ELF-1 (cell line): ENCODE measurements around the gene SPEM1.
A peak's percentile ranks its signal among the peaks of the same experiment; 100 is the strongest.

Source experiments
- DNase-seq: peaks from one replicate; pipeline ENCODE4 v3.0.0-alpha.2; 2016; ENCODE audit warnings: low read depth, low spot score

SPEM1 gene

DNA sequence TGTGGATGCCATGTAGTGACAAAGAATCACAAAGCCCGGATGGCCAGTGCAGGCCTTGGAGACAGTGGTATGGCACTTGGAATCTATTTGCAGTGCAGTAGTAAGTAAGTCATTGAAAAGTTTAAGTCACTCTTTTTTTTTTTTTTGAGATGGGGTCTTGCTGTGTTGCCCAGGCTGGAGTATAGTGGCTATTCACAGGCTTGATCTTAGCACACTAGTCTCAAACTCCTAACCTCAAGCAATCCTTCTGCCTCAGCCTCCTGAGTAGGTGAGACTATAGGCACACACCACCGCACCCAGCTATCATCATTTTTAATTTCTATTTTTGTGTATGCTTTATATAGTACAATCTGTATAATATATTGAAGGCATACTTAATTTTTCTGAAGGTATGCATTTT lies 21.5 kb upstream of the SPEM1 start:
- DNase-seq: no peak

DNA sequence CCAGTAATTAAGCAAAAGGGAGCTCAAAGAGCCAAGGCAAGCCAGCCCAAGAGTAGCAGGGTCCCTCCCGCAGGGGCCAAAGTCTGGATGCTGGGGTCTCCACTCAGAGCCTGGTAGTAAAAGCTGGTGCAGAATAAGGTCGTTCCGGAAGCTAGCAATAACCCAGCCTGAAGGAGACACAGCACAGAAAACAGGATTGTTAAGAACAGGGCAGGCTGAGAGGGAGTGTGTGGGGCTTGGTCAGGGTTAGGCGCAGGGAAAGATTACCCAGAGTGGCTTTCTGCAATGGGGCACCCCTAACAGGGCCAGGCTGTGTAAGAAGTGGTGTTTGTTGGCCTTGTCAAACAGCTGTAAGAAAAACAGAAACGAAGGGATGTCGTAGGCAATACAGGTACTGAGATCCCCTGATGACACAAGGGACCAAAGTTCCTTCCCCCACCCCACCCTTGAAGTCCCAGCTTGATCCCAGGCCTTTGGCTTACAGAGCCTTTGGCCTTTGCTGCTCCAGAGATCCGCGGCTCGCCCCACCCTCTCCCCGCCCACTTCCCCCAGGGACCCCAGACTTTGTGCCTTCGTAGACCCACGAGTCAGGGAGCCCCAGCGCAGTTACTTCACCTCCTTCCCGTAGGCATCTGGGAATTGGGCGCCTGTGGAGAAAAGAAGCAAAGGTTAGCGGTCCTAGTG lies 16.9 kb upstream of the SPEM1 start:
- DNase-seq: no peak

- no peak for DNase-seq
Observed at GRCh38 chr17:7403727-7403976, 16.5 kb upstream of the SPEM1 start.

DNA sequence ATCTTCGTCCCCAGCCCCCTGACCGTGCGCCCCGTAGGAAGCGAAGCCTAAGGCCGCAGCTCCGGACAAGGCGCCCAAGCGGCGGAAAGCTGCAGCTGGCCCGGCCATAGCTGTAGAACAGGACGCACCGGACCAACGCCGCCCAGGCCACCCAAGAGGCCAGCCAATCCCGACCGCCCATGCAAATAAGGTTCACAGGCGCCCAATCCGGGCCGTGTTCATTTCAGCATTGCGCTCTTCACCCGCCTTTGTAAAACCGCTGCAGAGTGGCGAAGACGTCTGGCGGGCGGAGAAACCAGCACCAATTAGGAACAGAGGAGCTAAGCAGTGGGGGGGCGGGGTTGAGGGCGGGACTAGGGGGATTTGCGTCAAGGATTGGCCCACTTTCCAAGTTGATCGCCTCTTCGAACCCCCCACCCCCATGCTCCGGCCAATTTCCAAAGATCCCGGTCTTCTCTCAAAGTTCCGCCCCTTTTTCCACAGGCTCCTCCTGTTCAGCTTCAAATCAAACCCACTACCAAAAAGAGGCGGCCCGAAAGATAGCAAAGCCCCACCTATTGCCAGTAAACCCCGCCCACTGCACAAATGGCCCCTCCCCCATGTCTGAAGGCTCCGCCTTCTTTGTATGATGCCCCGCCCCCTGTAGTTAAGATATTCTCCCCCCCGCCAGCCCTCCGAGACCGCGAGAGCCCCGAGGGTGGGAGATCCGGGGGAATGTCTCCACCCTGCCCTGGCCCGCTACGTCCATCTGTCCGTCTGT lies 16.0 kb upstream of the SPEM1 start, which contains the start of gene TMEM256:
TSS of gene TMEM256 (minus strand) at position 121 of the 760 bp plus-strand sequence. CDS start at position 108, 13 bp downstream.
- peak; percentile 100 for DNase-seq

DNA sequence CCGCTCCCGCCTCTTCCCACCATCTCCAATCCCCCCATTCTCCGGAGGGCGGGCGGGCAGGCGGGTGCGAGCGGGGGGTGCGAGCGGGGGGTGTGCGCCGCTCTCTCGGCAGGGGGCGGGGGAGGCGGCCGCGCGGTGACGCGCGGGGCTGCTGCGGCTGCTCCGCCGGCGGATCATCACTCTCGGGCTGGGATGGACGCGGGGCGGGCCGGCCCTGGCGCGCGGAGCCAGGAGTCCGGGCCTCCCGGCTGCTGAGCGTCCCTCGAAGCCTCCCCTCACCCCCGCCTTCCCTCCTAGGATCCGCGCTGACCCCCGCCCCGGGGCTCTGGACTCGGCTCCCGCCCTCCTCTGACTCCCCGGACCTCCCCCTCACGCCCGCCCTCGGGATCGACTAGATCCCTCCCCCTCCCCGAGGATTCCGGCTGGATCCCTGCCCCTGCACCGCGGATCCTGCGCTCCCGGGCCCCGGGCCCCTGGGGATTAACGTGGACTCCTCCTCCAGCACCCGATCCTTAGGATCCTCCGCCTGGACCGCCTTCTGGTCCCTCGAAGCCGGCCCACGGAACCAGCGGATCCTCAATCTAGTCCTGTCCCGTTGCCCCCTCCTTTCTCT lies 15.3 kb upstream of the SPEM1 start:
- peak; percentile 23 for DNase-seq

GRCh38 chr17:7405350-7406234 lies 14.5 kb upstream of the SPEM1 start:
- DNase-seq: peak; percentile 15

DNA sequence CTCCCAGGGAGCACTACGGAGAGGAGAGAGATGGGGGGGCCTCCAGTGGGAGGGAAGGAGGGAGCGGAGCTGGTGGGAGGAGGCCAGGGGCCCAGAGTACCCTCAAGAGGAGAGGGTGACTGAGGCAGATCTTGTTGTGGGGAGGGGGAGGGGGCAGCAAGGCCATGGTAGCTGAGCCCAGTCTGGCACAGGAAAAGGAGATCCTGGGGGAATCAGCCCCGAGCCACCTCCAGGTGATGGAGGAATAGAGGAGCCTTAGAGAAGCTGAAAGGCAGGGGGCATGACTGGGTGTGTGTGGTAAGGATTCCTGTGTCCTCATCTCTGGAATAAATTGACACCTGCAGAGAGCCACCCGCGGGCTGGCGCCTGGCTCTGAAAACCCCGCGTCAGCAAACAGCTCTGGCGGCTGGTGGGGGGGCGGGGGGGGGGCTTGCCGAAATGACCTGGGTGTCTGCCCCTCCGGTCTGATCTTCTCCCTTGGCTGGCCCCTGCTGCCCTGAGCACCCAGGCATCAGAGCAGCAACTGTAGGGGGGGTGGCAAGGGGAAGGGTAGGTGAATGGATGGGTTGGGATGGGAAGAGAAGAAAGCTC lies 13.8 kb upstream of the SPEM1 start:
- DNase-seq: peak; percentile 8

DNA sequence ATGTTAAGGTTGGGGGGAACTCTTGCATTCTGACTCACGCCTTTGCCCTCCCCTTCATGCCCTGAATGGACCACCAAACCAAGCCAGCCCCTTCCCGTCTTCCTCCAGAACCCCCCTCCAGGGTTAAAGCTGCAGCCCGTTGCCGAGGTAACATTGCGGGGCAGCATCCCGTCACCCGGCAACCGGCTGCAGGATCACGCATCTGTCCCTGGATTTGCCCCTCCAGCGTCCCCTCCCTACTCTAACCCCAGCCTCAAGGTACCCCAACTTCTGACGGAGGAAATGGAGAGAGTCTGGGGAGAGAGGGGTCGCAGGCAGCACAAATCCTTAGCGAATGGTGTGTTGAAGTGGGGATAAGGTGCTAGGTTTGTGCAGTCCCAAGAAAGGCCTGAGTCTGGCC lies 13.0 kb upstream of the SPEM1 start:
- DNase-seq: peak; percentile 21

DNA sequence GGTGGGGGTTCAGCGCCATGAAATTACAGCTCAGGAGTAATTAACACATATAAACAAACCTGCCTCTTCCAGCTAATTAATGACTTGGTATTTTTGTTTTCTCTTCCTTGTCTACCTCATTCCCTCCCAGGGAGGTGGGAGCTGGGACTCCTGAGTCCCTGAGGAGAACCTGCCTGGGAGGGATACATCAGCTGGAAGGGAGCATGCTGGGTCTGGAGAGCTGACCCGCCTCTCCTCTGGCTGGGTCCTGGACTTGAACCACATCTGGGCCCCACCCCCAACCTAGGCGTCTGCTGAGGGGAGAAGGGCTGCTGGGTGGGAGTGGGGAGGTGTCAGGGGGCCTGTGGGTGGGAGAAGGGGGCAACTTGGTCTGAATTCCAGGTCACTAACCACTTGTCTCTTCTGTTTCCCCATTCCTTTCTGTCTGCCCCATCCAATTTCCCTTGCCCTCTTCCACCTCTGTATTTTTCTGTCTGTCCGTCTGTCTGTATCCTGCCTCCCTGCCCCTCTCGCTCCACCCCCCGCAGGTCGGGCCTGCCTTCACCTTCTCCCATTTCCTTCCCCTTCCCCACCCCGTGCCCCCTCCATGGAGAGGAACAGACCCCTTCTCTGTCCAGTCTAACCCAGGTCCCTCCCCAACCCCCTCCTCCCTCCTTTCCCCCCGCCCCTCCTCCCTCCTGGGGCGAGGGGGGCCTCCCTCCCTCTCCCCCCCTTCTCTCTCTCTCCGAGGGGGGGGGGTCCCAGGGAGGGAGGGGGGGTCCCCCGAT lies 12.5 kb upstream of the SPEM1 start, which contains the start of gene NLGN2:
TSS of gene NLGN2 (plus strand) at position 361 of the 767 bp plus-strand sequence. CDS start 411 bp downstream, outside the sequence.
- DNase-seq: peak; percentile 12

DNA sequence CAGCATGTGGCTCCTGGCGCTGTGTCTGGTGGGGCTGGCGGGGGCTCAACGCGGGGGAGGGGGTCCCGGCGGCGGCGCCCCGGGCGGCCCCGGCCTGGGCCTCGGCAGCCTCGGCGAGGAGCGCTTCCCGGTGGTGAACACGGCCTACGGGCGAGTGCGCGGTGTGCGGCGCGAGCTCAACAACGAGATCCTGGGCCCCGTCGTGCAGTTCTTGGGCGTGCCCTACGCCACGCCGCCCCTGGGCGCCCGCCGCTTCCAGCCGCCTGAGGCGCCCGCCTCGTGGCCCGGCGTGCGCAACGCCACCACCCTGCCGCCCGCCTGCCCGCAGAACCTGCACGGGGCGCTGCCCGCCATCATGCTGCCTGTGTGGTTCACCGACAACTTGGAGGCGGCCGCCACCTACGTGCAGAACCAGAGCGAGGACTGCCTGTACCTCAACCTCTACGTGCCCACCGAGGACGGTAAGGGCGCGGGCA lies 11.8 kb upstream of the SPEM1 start:
- peak; percentile 20 for DNase-seq

DNA sequence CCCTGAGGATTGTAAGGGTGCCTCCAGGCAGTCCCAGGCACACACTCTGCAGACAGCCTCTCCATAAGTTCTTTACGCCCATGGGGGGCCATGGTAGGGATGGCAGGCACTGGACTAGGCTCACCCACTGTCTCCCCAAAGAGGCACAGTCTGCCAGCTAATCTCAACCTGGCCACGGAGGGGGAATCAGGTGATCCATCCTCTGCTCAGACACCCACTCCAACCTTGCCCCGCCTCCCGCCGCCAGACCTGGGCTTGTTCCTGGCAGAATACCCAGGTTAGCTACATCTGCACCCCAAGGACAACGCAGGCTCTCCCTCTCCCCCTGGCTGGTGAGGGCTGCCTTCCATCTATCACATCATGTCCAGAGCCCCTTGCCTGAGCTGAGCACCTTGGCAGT lies 11.3 kb upstream of the SPEM1 start:
- DNase-seq: no peak

DNA sequence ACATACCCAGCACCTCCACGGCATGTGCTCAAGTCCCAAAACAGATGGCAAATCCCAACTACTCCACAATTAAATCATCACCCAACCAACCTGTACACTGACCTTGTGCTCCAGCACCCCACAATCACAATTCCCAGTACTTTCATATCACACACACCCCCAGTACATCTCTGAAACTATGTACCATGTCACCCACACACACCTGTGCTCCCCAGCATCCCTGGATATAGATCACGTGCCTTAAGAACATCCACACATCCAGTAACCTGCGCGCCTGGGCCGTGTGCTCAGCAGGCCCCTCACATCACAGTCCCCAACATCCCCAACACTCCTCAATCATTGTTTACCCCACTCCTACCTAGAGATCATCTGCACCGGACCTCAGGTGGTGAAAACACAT lies 10.4 kb upstream of the SPEM1 start:
- DNase-seq: no peak

GRCh38 chr17:7410634-7411426 lies 9.3 kb upstream of the SPEM1 start:
- no peak for DNase-seq

DNA sequence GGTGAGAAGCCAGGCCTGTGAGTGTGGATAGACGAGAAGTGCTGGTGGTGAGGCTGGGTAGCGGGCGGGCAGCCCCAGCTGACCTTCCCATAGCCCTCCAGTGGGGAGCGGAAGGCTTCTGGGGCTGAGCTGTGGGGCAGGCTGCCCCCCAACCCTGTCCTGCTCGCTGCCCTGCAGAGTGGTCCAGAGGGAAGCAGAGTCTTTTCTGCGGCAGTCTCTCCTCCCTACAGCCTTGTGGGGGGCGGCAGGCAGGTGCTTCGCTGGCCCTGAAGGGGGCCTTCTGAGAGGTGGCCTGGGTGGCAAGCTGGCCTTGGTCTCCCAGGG lies 8.7 kb upstream of the SPEM1 start:
- no peak for DNase-seq

DNA sequence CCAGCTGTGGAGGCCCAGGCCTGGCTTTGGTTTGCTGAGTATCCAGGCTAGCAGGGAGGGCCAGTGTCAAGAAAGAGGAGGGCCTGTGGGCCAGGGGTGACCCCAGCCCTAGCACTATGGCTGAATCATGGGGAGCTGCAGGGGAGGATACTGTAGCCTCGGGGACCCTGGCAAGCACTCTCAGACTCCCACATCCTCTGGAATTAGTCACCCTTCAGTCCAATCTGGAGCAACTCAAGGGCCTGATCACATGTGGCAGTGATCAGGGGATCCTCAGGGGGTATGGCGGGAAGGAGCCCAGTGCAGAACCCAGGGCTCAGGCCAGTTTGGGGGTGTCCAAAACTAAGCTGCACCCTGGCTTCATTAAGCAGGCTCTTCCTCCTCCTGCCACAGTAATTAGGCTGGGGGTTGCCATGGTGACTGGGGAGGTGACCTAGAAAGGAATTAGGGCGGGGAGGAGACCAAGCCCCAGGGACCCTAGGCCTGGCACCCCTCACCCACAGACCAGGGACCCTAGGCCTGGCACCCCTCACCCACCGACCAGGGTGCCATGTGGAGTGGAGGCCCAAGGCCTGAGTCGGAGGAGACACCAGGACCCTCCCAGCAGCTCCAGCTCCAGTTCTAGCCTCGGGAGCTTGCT lies 6.7 kb upstream of the SPEM1 start:
- DNase-seq: no peak

DNA sequence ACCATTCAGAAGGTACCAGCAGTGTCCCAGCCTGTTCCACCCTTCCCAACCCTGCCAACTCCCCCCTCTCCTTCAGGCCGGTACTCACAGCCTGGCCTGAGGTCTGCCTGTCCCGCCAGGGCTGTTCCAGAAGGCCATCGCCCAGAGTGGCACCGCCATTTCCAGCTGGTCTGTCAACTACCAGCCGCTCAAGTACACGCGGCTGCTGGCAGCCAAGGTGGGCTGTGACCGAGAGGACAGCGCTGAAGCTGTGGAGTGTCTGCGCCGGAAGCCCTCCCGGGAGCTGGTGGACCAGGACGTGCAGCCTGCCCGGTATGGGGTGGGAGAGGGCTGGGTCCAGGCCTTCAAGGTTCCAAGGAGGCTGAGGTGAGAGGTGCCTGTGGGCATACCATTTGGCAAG lies 5.3 kb upstream of the SPEM1 start:
- DNase-seq: no peak

DNA sequence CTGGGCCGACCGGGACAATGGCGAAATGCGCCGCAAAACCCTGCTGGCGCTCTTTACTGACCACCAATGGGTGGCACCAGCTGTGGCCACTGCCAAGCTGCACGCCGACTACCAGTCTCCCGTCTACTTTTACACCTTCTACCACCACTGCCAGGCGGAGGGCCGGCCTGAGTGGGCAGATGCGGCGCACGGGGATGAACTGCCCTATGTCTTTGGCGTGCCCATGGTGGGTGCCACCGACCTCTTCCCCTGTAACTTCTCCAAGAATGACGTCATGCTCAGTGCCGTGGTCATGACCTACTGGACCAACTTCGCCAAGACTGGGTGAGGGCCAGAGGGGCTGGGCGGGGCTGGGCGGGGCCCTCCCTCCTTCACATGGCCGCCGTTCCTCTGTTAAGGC lies 4.3 kb upstream of the SPEM1 start:
- DNase-seq: no peak

DNA sequence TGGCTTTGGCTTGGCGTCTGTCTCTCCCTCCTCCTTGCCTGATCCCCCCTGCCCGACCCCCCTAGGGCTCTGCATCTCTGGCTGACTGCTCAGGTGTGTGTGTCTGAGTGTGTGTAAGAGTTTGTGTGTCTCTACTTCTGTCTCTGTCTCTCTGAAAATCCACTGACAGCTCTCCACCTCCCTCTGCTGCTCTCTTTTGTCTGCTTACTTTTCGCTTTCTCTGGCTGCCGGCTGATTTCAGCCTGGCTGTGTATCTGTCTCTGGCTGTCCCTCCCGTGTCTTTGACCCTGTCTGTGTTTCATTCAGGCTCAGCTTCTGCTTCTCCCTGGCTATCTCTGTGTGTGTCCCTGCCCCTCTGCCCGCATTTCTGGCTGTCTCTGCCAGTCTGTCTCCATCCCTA lies 3.8 kb upstream of the SPEM1 start:
- DNase-seq: no peak

DNA sequence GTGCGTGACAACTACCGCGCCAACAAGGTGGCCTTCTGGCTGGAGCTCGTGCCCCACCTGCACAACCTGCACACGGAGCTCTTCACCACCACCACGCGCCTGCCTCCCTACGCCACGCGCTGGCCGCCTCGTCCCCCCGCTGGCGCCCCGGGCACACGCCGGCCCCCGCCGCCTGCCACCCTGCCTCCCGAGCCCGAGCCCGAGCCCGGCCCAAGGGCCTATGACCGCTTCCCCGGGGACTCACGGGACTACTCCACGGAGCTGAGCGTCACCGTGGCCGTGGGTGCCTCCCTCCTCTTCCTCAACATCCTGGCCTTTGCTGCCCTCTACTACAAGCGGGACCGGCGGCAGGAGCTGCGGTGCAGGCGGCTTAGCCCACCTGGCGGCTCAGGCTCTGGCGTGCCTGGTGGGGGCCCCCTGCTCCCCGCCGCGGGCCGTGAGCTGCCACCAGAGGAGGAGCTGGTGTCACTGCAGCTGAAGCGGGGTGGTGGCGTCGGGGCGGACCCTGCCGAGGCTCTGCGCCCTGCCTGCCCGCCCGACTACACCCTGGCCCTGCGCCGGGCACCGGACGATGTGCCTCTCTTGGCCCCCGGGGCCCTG lies 3.0 kb upstream of the SPEM1 start:
- no peak for DNase-seq
